Spleen (tissue), 7 donors: Measurements from ENCODE around the gene ARHGEF2.
A peak's percentile ranks its signal among the peaks of the same experiment; 100 is the strongest.

Experiments
- CTCF ChIP-seq, 11 experiments: fragments of 200-600 bp in 7 of 11; fragments of 450-650 bp in 4 of 11; sonication (generic) in 4 of 11; IDR thresholded peaks in 8 of 11; conservative IDR thresholded peaks in 3 of 11; 1 replicate in 7 of 11; 2 replicates in 4 of 11; pipeline versions ENCODE4 v1.4.0 to v1.8.0; 2016 to 2021; ENCODE audit warnings: antibody characterized with exemption in 11 of 11, inconsistent platforms in 4 of 11, mild to moderate bottlenecking in 1 of 11
- POLR2AphosphoS5 ChIP-seq, 3 donors: sonication (generic); formaldehyde crosslinking; IDR thresholded peaks; one replicate each; pipeline ENCODE4 v1.5.1; 2017; ENCODE audit warnings: antibody characterized with exemption in 3 of 3
- donor health status: DM: no; HTN: no; CAD: no; lungs with moderate emphysema.
- donor health status: DM: no; HTN: no; CAD: no.
- donor health status: DM: no; HTN: no; CAD: no.

- TF ChIP-seq POLR2AphosphoS5 (IDR thresholded peaks at IDR 0.05) = peak; percentile 75 to 83 (median 82)
- TF ChIP-seq CTCF (IDR thresholded peaks at IDR 0.05 in 8 of 11, conservative IDR thresholded peaks at IDR 0.05 in 3 of 11) = peak in 6 of 11 experiments; percentile 22 to 44 (median 34)
Measured at GRCh38 chr1:155961937-155962336, 16.4 kb downstream of the ARHGEF2 start.
